T-helper 22 cell (primary cell): Measurements from ENCODE around the gene SIGLEC15.
"Not testable (repeated sequence)": the region's sequence is repeated elsewhere in the genome, so short reads cannot be mapped to it uniquely, and the experiment has no call there.

Source experiments
- DNase-seq: peaks from one replicate; pipeline ENCODE4 v3.0.0-alpha.2; 2020; ENCODE audit warnings: low read depth

The SIGLEC15 gene

GRCh38 chr18:45825258-45826044 is at the start of gene SIGLEC15:
TSS of gene SIGLEC15 (plus strand) at chr18:45825675. CDS start at chr18:45825729, 54 bp downstream.
- no peak for DNase-seq

GRCh38 chr18:45775743-45776142 is 49.7 kb upstream of the SIGLEC15 start:
- no peak for DNase-seq

GRCh38 chr18:45777393-45777792 is 48.1 kb upstream of the SIGLEC15 start:
- no peak for DNase-seq

GRCh38 chr18:45780568-45780967 is 44.9 kb upstream of the SIGLEC15 start:
- no peak for DNase-seq

- no peak for DNase-seq
Observed at GRCh38 chr18:45782662-45783061, 42.8 kb upstream of the SIGLEC15 start.

- DNase-seq = no peak
Observed at GRCh38 chr18:45783097-45784075, 42.1 kb upstream of the SIGLEC15 start.

GRCh38 chr18:45785134-45785533 is 40.3 kb upstream of the SIGLEC15 start:
- DNase-seq = no peak

- DNase-seq = no peak
Observed at GRCh38 chr18:45786941-45787340, 38.5 kb upstream of the SIGLEC15 start.

GRCh38 chr18:45787346-45787745 is 38.1 kb upstream of the SIGLEC15 start:
- DNase-seq = no peak

GRCh38 chr18:45788861-45789260 is 36.6 kb upstream of the SIGLEC15 start:
- no peak for DNase-seq

GRCh38 chr18:45792506-45793263 is 32.8 kb upstream of the SIGLEC15 start:
- no peak for DNase-seq

- no peak for DNase-seq
Observed at GRCh38 chr18:45793264-45793965, 32.1 kb upstream of the SIGLEC15 start.

- no peak for DNase-seq
Observed at GRCh38 chr18:45801416-45802004, 24.0 kb upstream of the SIGLEC15 start.

- no peak for DNase-seq
Observed at GRCh38 chr18:45802814-45803492, 22.5 kb upstream of the SIGLEC15 start.

GRCh38 chr18:45805551-45805950 is 19.9 kb upstream of the SIGLEC15 start:
- DNase-seq = no peak

- DNase-seq = no peak
Observed at GRCh38 chr18:45806226-45806625, 19.2 kb upstream of the SIGLEC15 start.

- DNase-seq = not testable (repeated sequence)
Observed at GRCh38 chr18:45807144-45807543, 18.3 kb upstream of the SIGLEC15 start.

- DNase-seq = not testable (repeated sequence)
Observed at GRCh38 chr18:45814733-45815132, 10.7 kb upstream of the SIGLEC15 start.

- DNase-seq = no peak
Observed at GRCh38 chr18:45817543-45817942, 7.9 kb upstream of the SIGLEC15 start.

GRCh38 chr18:45818765-45819164 is 6.7 kb upstream of the SIGLEC15 start:
- DNase-seq = not testable (repeated sequence)
